Retina (tissue), 1 donor: Measurements from ENCODE around the gene EIPR1.

Experiments used
- DNase-seq: peaks from one replicate; pipeline ENCODE4 v3.0.0-alpha.2; 2016

EIPR1 gene

GRCh38 chr2:3355951-3356569 is 21.6 kb downstream of the EIPR1 start:
- no peak for DNase-seq

- DNase-seq = no peak
Observed at GRCh38 chr2:3354986-3355385, 22.6 kb downstream of the EIPR1 start.

GRCh38 chr2:3349211-3349693 is 28.4 kb downstream of the EIPR1 start:
- DNase-seq = peak; percentile 50

GRCh38 chr2:3348767-3349166 is 28.9 kb downstream of the EIPR1 start:
- DNase-seq = peak; percentile 56

- no peak for DNase-seq
Observed at GRCh38 chr2:3345621-3346020, 32.0 kb downstream of the EIPR1 start.

GRCh38 chr2:3344897-3345296 is 32.7 kb downstream of the EIPR1 start:
- DNase-seq = no peak

GRCh38 chr2:3343012-3343411 is 34.6 kb downstream of the EIPR1 start:
- no peak for DNase-seq

- DNase-seq = no peak
Observed at GRCh38 chr2:3342324-3342723, 35.3 kb downstream of the EIPR1 start.

- DNase-seq = no peak
Observed at GRCh38 chr2:3341336-3341735, 36.3 kb downstream of the EIPR1 start.

GRCh38 chr2:3340144-3340543 is 37.5 kb downstream of the EIPR1 start:
- DNase-seq = no peak

GRCh38 chr2:3338340-3338739 is 39.3 kb downstream of the EIPR1 start:
- DNase-seq = no peak

GRCh38 chr2:3336844-3337243 is 40.8 kb downstream of the EIPR1 start:
- no peak for DNase-seq

- DNase-seq = no peak
Observed at GRCh38 chr2:3334392-3335345, 42.9 kb downstream of the EIPR1 start.

- DNase-seq = no peak
Observed at GRCh38 chr2:3332133-3332532, 45.5 kb downstream of the EIPR1 start.

GRCh38 chr2:3329491-3329890 is 48.1 kb downstream of the EIPR1 start:
- DNase-seq = no peak

GRCh38 chr2:3326871-3327270 is 50.7 kb downstream of the EIPR1 start:
- DNase-seq = no peak

GRCh38 chr2:3326182-3326537 is 51.5 kb downstream of the EIPR1 start:
- DNase-seq = no peak

- DNase-seq = no peak
Observed at GRCh38 chr2:3325458-3326181, 52.0 kb downstream of the EIPR1 start.

- DNase-seq = no peak
Observed at GRCh38 chr2:3324404-3325281, 53.0 kb downstream of the EIPR1 start.

- no peak for DNase-seq
Observed at GRCh38 chr2:3324036-3324386, 53.6 kb downstream of the EIPR1 start.

- DNase-seq = no peak
Observed at GRCh38 chr2:3323360-3324035, 54.1 kb downstream of the EIPR1 start.
